Tibial artery (tissue), 4 donors: ENCODE measurements around the gene LRRTM1.

Experiments
- DNase-seq, 2 donors: peaks; one replicate each; pipeline ENCODE4 v3.0.0-alpha.2; 2019
- H3K27ac ChIP-seq, 2 donors: fragments of 200-600 bp; sonication (generic) in 1 of 2; 1 replicate in 1 of 2; 2 replicates in 1 of 2; pipeline ENCODE4 v1.5.1; 2018 to 2019; ENCODE audit warnings: mild to moderate bottlenecking in 1 of 2
- H3K27me3 ChIP-seq, 2 donors: fragments of 200-600 bp; sonication (generic) in 1 of 2; one replicate each; pipeline versions ENCODE4 v1.5.1 to v1.6.0; 2016 to 2019
- H3K36me3 ChIP-seq, 3 donors: fragments of 200-600 bp; sonication (generic) in 2 of 3; one replicate each; pipeline ENCODE4 v1.5.1; 2016 to 2019; ENCODE audit warnings: mild to moderate bottlenecking in 2 of 3
- H3K4me1 ChIP-seq, 4 donors: fragments of 200-600 bp; sonication (generic) in 2 of 4; 1 replicate in 3 of 4; 2 replicates in 1 of 4; pipeline ENCODE4 v1.5.1; 2016 to 2019
- H3K4me3 ChIP-seq, 2 donors: fragments of 200-600 bp; sonication (generic) in 1 of 2; 1 replicate in 1 of 2; 2 replicates in 1 of 2; pipeline ENCODE4 v1.5.1; 2018 to 2019; ENCODE audit warnings: mild to moderate bottlenecking in 2 of 2
- H3K9me3 ChIP-seq, 3 donors: fragments of 200-600 bp; sonication (generic) in 1 of 3; one replicate each; pipeline ENCODE4 v1.5.1; 2016 to 2019
- CTCF ChIP-seq, 2 experiments: fragments of 200-600 bp in 1 of 2; fragments of 450-650 bp in 1 of 2; IDR thresholded peaks; one replicate each; pipeline ENCODE4 v1.5.1; 2017 to 2019; ENCODE audit warnings: antibody characterized with exemption in 2 of 2, mild to moderate bottlenecking in 1 of 2, moderate library complexity in 1 of 2
- intact Hi-C: fragments of 100-400 bp; cut with DNase I; formaldehyde crosslinking; loops from one replicate; pipeline ENCODE4 v1.15.0; 2023; ENCODE audit warnings: low total_unique reads

LRRTM1 gene

DNA sequence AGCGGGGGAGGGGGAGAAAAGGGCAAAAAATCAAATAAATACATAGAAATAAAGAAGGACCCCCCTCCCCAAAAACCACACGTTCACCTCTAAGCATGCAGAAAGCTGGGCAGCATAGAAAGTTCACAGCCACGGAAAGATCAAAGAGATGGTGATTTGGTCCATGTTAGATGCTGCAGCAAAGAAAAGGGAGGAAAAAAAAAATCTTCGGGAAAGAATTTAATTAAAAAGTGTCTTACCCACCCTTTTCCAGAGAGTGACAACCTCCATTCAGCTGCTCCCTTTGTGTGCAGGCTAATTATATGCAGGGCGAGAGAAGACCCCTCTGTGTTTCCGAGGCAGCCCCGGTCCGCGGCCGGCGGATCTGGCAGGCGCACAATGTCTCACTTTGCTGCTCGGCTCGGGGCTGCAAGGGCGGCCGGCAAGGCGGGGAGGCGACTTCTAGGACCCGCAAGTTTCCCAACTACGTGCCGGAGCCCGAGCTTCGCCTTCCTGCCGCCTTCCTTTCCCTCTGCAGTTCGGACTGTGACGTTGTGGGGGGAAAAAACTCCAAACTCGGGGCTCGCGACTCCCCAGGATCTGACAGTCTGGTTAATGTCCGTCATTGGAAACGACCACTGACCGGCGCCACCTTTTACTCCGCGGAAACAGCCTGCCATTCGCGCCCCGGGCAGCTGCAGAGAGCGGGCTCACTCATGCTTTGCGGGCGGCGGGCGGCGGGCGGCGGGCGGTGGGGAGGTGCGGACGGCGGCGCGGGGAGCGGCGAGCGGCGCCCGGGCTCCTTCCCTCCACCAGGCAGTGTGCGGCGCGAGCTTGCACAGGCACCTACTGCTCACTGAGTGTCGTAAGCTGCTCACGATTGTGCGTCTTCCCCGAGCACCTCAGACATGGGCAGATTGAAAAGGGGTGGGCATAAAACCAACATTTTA is at the start of gene LRRTM1:
LRRTM1 (minus strand) TSS at position 844 of the 929 bp plus-strand sequence. CDS start 933 bp downstream, outside the sequence.
- TF ChIP-seq CTCF (IDR thresholded peaks at IDR 0.05): no peak
- peaks cover 0 to 17% (median 6%) of the 10 kb centered on the region in 4 donors for H3K4me1 ChIP-seq
- H3K9me3 ChIP-seq: no peaks in the 10 kb centered on the region
- H3K27me3 ChIP-seq: peaks cover 0 to 34% of the 10 kb centered on the region in 2 donors
- H3K27ac ChIP-seq: no peak within 1 kb of the TSS
- DNase-seq: no peak
- intact Hi-C loops: no loop called here
- no peaks in the 10 kb centered on the region for H3K36me3 ChIP-seq
- H3K4me3 ChIP-seq: peak within 1 kb of the TSS in 1 of 2 donors; percentile 8

- Histone ChIP-seq H3K4me1 (no peaks in the 10 kb centered on the region), H3K27me3 (no peaks in the 10 kb centered on the region), H3K9me3 (no peaks in the 10 kb centered on the region), H3K36me3 (no peaks in the 10 kb centered on the region), H3K4me3 (no peak overlapping the region), H3K27ac (no peak overlapping the region)
- DNase-seq: no peak
- TF ChIP-seq CTCF (IDR thresholded peaks at IDR 0.05): no peak
- intact Hi-C loops: no loop called here
These were observed 46.7 kb upstream of the LRRTM1 start for GRCh38 chr2:80351231-80351630.

DNA sequence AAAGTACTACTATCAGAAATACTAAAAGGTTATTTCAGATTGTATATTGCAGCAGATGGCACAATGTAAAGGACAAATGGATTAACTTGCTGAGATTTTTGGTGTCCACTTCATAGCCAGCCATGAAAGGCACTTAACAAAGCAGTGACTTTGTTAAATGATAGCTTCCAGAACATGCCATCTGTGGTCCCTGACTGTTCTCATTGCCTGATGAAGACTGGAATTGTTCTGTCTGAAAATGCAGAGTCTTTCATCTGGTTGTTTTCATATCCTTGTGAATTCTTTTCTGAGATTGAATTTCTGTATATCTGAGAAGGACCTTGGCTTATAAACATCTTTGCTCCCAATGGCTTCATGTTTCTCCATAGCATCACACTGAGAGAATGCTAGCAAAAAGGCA is 44.4 kb upstream of the LRRTM1 start:
- no peak for DNase-seq
- H3K36me3 ChIP-seq: no peaks in the 10 kb centered on the region
- H3K4me1 ChIP-seq: no peaks in the 10 kb centered on the region
- H3K4me3 ChIP-seq: no peak overlapping the region
- no peak overlapping the region for H3K27ac ChIP-seq
- H3K27me3 ChIP-seq: no peaks in the 10 kb centered on the region
- intact Hi-C loops: no loop called here
- H3K9me3 ChIP-seq: no peaks in the 10 kb centered on the region
- no peak for TF ChIP-seq CTCF (IDR thresholded peaks at IDR 0.05)

DNA sequence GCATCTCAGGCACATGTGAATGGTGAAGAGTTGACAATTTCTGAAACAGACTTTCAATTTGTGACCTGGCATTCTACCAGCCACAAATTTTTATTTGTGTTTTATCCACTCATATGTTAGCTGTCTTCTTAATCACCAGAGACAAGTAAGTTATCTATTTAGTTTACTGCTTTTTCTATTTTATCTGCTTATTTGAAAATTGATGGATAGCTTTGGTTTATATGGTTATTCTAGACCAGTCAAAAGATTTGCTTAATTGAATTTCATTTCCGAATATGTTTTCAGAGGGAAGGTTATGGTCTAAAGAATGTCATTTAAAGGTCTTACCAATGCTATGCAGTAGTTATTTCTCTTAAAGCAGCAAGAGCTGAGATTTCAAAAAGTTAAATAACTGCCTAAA is 43.5 kb upstream of the LRRTM1 start:
- Histone ChIP-seq H3K36me3 (no peaks in the 10 kb centered on the region), H3K4me1 (no peaks in the 10 kb centered on the region), H3K9me3 (no peaks in the 10 kb centered on the region), H3K27ac (no peak overlapping the region), H3K27me3 (no peaks in the 10 kb centered on the region), H3K4me3 (no peak overlapping the region)
- intact Hi-C loops: no loop called here
- TF ChIP-seq CTCF (IDR thresholded peaks at IDR 0.05): no peak
- DNase-seq: no peak

DNA sequence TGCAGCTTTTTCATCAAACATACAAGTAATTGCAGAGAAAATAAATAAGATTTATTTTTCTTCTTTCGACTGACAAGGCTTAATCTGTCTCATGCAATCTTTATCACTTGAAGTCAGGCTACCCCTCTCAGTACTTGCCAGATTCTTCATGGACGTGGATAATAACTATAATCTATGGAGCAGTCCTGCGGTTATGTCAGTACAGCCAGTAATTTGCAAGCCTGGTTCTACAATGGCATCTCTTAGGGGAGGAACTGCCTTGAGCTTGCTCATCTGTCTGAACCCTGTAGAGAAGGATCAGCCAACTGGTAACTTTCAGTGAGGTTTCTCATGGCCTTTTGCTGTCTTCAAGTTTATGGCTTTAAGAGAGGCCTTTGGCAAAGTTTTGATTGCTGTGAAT is 35.5 kb upstream of the LRRTM1 start:
- Histone ChIP-seq H3K4me1 (no peaks in the 10 kb centered on the region), H3K27ac (no peak overlapping the region), H3K9me3 (no peaks in the 10 kb centered on the region), H3K27me3 (no peaks in the 10 kb centered on the region), H3K4me3 (no peak overlapping the region), H3K36me3 (no peaks in the 10 kb centered on the region)
- TF ChIP-seq CTCF (IDR thresholded peaks at IDR 0.05): no peak
- intact Hi-C loops: no loop called here
- no peak for DNase-seq
